ENCODE results near the gene KCNMA1.

Gene KCNMA1

DNA sequence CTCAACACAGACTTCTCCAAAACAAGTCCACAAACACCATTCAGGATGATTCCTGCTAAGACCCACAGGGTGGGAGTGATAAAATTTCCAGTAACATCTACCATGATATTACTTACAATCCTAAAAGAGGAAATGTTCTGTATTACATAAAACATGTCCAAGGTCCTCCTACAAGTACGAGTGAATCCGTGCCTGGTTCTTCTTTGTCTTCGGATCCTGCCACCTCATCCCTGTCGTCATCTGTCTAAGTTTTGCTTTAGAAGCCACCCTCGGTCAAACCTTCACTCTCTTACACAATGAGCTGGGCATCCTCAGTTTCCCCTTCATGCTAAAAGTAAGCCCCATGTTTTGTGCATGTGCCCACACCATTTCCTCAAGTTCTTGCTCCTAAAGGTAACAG lies 279.0 kb downstream of the KCNMA1 start:
- no peak for DNase-seq (ENCODE audit: insufficient read length, low spot score)
- no peak for FAIRE-seq
- TF ChIP-seq CTCF (IDR thresholded peaks at IDR 0.05; ENCODE audit: insufficient read depth, missing control alignments), result no peak

- FAIRE-seq (no peak), DNase-seq (ENCODE audit: insufficient read length, low spot score) (no peak)
- no peak for TF ChIP-seq CTCF (IDR thresholded peaks at IDR 0.05; ENCODE audit: insufficient read depth, missing control alignments)
Measured at GRCh38 chr10:77357611-77358310, 279.8 kb downstream of the KCNMA1 start.

- DNase-seq (ENCODE audit: insufficient read length, low spot score) (no peak), FAIRE-seq (no peak)
- TF ChIP-seq CTCF (IDR thresholded peaks at IDR 0.05; ENCODE audit: insufficient read depth, missing control alignments), result no peak
Measured at GRCh38 chr10:77357185-77357584, 280.4 kb downstream of the KCNMA1 start.

- TF ChIP-seq CTCF (IDR thresholded peaks at IDR 0.05; ENCODE audit: insufficient read depth, missing control alignments), result no peak
- DNase-seq (ENCODE audit: insufficient read length, low spot score) (no peak), FAIRE-seq (no peak)
Measured at GRCh38 chr10:77355844-77356243, 281.8 kb downstream of the KCNMA1 start.

DNA sequence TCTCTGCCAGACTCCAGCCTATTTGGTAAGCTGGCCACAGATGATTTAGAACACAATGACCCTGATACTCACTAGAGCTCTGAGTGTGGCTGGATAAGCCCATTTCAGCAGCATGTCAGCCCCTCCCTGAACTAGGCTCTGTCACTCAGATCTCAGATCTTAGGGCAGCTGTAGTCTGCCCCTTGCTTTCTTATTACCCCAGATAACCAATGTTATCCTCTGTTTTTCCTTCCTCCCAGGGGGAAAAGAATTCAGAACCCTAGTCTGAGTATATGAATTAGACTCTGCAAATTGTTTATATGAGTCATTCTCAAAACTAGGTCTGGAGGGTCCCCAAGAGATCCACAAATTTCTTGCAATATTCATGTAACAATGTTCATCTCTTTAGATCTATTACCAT lies 286.2 kb downstream of the KCNMA1 start:
- DNase-seq (ENCODE audit: insufficient read length, low spot score), result no peak
- no peak for TF ChIP-seq CTCF (IDR thresholded peaks at IDR 0.05; ENCODE audit: insufficient read depth, missing control alignments)
- FAIRE-seq, result no peak

- no peak for TF ChIP-seq CTCF (IDR thresholded peaks at IDR 0.05; ENCODE audit: insufficient read depth, missing control alignments)
- no peak for DNase-seq (ENCODE audit: insufficient read length, low spot score)
- no peak for FAIRE-seq
Measured at GRCh38 chr10:77350711-77351119, 286.9 kb downstream of the KCNMA1 start.

- TF ChIP-seq CTCF (IDR thresholded peaks at IDR 0.05; ENCODE audit: insufficient read depth, missing control alignments), result no peak
- no peak for FAIRE-seq
- no peak for DNase-seq (ENCODE audit: insufficient read length, low spot score)
Measured at GRCh38 chr10:77350134-77350533, 287.5 kb downstream of the KCNMA1 start.

Measured in D721Med (cell line).